Endothelial cell of umbilical vein (primary cell): Measurements from ENCODE around the gene KDM6B.

Source experiments
- POLR2A ChIP-seq: IDR thresholded peaks from 2 replicates; pipeline ENCODE4 v1.6.1; 2012; ENCODE audit warnings: low read depth, mild to moderate bottlenecking, control low read depth, low read length
- TF ChIP-seq, protein P1 (sequence below), 2 donors: IDR thresholded peaks; 1 replicate in 1 of 2; 2 replicates in 1 of 2; pipeline ENCODE4 v1.5.1; 2011; ENCODE audit warnings: low read length in 2 of 2, mild to moderate bottlenecking in 2 of 2, moderate library complexity in 2 of 2, control low read depth in 1 of 2, inconsistent platforms in 1 of 2, low read depth in 1 of 2; ENCODE audit not compliant: insufficient read depth in 1 of 2; ENCODE audit errors: extremely low read depth in 1 of 2

DNA sequence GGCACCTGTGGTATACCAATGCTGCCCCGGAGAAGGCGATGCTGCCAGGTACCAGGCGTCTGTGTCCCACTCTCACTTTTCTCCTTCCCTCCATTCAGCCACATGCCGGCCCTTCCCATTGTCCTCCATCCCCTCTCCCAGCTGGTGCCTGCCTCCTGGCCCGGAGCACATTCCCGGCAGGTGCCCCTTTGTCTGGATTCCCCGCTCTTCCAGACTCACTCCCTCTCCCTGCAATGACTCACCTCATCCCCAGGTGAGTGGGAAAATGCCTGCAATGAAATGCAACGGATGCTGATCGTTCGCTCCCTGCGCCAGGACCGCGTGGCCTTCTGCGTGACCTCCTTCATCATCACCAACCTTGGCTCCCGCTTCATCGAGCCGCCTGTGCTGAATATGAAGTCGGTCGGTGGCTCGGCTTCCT is 10.4 kb upstream of the KDM6B start:
- TF ChIP-seq, protein P1, sequence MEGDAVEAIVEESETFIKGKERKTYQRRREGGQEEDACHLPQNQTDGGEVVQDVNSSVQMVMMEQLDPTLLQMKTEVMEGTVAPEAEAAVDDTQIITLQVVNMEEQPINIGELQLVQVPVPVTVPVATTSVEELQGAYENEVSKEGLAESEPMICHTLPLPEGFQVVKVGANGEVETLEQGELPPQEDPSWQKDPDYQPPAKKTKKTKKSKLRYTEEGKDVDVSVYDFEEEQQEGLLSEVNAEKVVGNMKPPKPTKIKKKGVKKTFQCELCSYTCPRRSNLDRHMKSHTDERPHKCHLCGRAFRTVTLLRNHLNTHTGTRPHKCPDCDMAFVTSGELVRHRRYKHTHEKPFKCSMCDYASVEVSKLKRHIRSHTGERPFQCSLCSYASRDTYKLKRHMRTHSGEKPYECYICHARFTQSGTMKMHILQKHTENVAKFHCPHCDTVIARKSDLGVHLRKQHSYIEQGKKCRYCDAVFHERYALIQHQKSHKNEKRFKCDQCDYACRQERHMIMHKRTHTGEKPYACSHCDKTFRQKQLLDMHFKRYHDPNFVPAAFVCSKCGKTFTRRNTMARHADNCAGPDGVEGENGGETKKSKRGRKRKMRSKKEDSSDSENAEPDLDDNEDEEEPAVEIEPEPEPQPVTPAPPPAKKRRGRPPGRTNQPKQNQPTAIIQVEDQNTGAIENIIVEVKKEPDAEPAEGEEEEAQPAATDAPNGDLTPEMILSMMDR (IDR thresholded peaks at IDR 0.05; ENCODE audit: extremely low read depth in 1 of 2, insufficient read depth in 1 of 2, low read depth in 1 of 2, low read length in 2 of 2): no peak
- TF ChIP-seq POLR2A: no peak
